Measurements from ENCODE around the gene MZT2B. TPM values are rescaled to one million over a fixed set of nuclear protein-coding genes. Genes with fewer than 3 reads are reported as not detected.
"Not testable (repeated sequence)": the region's sequence is repeated elsewhere in the genome, so short reads cannot be mapped to it uniquely, and the experiment has no call there.

The MZT2B gene
- polyA plus RNA-seq, 1 donor from 2014 or later, result 257 TPM

DNA sequence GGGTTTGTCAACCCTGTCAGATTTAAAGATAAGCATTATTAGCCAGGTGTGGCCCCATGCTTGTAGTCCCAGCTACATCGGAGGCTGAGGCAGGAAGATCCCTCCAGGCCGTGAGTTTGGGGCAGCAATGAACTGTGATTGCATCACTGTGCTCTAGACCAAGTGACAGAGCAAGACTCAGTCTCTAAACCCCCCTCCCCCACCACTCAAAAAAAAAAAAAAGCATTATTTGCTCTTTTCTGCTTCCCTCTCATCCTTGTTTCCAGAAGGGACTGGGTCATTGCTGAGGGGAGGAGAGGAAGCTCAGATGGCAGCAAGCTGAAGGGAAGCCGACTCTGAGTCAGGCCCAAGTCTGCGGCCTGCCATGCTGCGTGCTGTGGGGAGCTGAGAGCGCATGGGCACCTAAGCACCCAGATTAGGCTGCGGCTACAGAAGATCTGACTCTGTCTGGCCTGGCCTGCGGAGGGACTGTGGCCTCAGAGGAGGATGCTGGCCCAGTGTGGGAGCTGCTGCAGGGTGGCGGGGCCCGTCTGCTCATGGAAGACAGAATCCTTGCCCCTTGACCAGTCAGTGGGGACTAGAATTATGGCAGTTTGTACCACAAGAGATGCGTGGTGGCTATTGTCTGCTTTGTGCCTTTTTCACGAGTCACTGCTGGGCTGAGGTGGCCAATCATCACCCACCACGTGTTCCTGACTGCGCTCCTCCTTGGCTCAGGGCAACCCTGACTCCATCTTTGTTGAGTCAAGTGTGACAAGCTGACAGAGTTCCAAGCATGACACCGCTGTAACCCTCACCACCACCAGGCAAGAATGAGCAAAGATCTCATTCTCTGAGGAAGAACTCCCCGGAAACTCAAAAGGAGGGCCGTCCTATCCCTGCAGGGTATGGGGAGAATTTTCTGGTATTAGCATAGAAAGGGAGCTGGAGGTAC is 6.1 kb downstream of the MZT2B start:
- not testable (repeated sequence) for H3K4me3 ChIP-seq (ENCODE audit: low read length); H4K20me1 ChIP-seq (ENCODE audit: insufficient read depth); H3K9me2 ChIP-seq (ENCODE audit: insufficient read depth, low read length); H3K9me3 ChIP-seq (ENCODE audit: low read length); H3K27ac ChIP-seq (ENCODE audit: low read length); H3K79me2 ChIP-seq (replicated peaks; ENCODE audit: insufficient read depth, low read length); H3K4me2 ChIP-seq (ENCODE audit: low read length); H3K36me3 ChIP-seq (ENCODE audit: insufficient read depth, low read length); H2AFZ ChIP-seq (ENCODE audit: low read depth, low read length); H3K9ac ChIP-seq (ENCODE audit: low read length); H3F3A ChIP-seq (ENCODE audit: insufficient read depth, low read length, poor library complexity, severe bottlenecking); H3K27me3 ChIP-seq (ENCODE audit: insufficient read depth, low read depth, low read length)

DNA sequence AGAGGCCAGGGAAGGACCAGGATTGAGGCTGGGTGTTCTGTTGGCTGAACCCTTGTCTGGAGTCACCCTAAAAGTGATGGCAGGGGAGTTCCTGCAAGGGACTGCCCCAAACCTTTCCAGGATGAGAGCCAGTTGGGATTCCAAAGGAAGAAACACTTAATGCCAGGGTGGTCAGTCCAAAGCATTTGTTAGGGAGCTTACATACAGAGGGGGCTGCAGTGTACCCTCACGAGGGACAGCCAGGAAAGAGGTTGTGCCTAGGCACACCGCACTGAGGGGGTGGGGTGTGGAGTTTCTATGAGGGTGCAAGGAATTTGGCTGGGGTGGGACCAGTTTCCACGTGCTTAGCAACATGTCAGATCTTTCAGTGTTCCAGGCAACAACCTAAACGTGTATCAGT is 6.9 kb downstream of the MZT2B start:
- not testable (repeated sequence) for H3K27ac ChIP-seq (ENCODE audit: low read length); H3K4me3 ChIP-seq (ENCODE audit: low read length); H3K9me3 ChIP-seq (ENCODE audit: low read length); H3K36me3 ChIP-seq (ENCODE audit: insufficient read depth, low read length); H3K9me2 ChIP-seq (ENCODE audit: insufficient read depth, low read length); H3K4me2 ChIP-seq (ENCODE audit: low read length); H4K20me1 ChIP-seq (ENCODE audit: insufficient read depth); H3K79me2 ChIP-seq (replicated peaks; ENCODE audit: insufficient read depth, low read length); H3K9ac ChIP-seq (ENCODE audit: low read length); H2AFZ ChIP-seq (ENCODE audit: low read depth, low read length); H3F3A ChIP-seq (ENCODE audit: insufficient read depth, low read length, poor library complexity, severe bottlenecking); H3K27me3 ChIP-seq (ENCODE audit: insufficient read depth, low read depth, low read length)

DNA sequence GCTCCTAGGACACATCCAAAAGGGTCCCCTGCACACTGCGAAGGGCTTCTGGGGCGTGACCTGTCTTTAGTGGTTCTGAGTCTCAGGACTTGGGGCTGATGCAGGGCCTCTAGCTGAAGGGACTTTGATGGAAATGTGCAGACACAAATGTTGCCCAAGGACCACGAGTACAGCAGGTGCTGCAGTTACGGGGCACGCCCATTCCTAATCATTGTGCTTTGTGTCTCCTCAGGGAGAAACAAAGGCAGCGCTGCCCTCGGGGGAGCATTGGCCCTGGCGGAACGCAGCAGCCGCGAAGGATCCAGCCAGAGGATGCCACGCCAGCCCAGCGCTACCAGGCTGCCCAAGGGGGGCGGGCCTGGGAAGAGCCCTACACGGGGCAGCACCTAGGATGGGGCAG is 8.2 kb downstream of the MZT2B start:
- Histone ChIP-seq H3K9me3 (ENCODE audit: low read length) (no peaks in the 10 kb centered on the region), H3K9ac (ENCODE audit: low read length) (no peak overlapping the region), H3K4me2 (ENCODE audit: low read length) (no peak overlapping the region), H4K20me1 (ENCODE audit: insufficient read depth) (no peaks in the 10 kb centered on the region), H3K79me2 (replicated peaks; ENCODE audit: insufficient read depth, low read length) (no peaks in the 10 kb centered on the region), H3K4me3 (ENCODE audit: low read length) (no peak overlapping the region), H2AFZ (ENCODE audit: low read depth, low read length) (no peak overlapping the region), H3K27me3 (ENCODE audit: insufficient read depth, low read depth, low read length) (no peaks in the 10 kb centered on the region), H3K9me2 (ENCODE audit: insufficient read depth, low read length) (no peaks in the 10 kb centered on the region), H3F3A (ENCODE audit: insufficient read depth, low read length, poor library complexity, severe bottlenecking) (no peaks in the 10 kb centered on the region), H3K36me3 (ENCODE audit: insufficient read depth, low read length) (no peaks in the 10 kb centered on the region), H3K27ac (ENCODE audit: low read length) (no peak overlapping the region)
- no peak for TF ChIP-seq SMC3 (conservative IDR thresholded peaks at IDR 0.05; ENCODE audit: poor library complexity)
- TF ChIP-seq, protein P1, sequence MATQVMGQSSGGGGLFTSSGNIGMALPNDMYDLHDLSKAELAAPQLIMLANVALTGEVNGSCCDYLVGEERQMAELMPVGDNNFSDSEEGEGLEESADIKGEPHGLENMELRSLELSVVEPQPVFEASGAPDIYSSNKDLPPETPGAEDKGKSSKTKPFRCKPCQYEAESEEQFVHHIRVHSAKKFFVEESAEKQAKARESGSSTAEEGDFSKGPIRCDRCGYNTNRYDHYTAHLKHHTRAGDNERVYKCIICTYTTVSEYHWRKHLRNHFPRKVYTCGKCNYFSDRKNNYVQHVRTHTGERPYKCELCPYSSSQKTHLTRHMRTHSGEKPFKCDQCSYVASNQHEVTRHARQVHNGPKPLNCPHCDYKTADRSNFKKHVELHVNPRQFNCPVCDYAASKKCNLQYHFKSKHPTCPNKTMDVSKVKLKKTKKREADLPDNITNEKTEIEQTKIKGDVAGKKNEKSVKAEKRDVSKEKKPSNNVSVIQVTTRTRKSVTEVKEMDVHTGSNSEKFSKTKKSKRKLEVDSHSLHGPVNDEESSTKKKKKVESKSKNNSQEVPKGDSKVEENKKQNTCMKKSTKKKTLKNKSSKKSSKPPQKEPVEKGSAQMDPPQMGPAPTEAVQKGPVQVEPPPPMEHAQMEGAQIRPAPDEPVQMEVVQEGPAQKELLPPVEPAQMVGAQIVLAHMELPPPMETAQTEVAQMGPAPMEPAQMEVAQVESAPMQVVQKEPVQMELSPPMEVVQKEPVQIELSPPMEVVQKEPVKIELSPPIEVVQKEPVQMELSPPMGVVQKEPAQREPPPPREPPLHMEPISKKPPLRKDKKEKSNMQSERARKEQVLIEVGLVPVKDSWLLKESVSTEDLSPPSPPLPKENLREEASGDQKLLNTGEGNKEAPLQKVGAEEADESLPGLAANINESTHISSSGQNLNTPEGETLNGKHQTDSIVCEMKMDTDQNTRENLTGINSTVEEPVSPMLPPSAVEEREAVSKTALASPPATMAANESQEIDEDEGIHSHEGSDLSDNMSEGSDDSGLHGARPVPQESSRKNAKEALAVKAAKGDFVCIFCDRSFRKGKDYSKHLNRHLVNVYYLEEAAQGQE (IDR thresholded peaks at IDR 0.05; ENCODE audit: borderline replicate concordance), result no peak
- no peak for TF ChIP-seq POLR2AphosphoS5 (IDR thresholded peaks at IDR 0.05)
- TF ChIP-seq MXI1 (conservative IDR thresholded peaks at IDR 0.05; ENCODE audit: poor library complexity, severe bottlenecking), result no peak
- TF ChIP-seq, protein P2, sequence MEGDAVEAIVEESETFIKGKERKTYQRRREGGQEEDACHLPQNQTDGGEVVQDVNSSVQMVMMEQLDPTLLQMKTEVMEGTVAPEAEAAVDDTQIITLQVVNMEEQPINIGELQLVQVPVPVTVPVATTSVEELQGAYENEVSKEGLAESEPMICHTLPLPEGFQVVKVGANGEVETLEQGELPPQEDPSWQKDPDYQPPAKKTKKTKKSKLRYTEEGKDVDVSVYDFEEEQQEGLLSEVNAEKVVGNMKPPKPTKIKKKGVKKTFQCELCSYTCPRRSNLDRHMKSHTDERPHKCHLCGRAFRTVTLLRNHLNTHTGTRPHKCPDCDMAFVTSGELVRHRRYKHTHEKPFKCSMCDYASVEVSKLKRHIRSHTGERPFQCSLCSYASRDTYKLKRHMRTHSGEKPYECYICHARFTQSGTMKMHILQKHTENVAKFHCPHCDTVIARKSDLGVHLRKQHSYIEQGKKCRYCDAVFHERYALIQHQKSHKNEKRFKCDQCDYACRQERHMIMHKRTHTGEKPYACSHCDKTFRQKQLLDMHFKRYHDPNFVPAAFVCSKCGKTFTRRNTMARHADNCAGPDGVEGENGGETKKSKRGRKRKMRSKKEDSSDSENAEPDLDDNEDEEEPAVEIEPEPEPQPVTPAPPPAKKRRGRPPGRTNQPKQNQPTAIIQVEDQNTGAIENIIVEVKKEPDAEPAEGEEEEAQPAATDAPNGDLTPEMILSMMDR (IDR thresholded peaks at IDR 0.05; ENCODE audit: poor library complexity, severe bottlenecking), result no peak
- no peak for TF ChIP-seq RAD21 (conservative IDR thresholded peaks at IDR 0.05)
- no peak for TF ChIP-seq EZH2 (IDR thresholded peaks at IDR 0.05; ENCODE audit: borderline replicate concordance, insufficient read depth, low read length, poor library complexity, severe bottlenecking)
- TF ChIP-seq TAF1 (IDR thresholded peaks at IDR 0.05; ENCODE audit: low read depth), result no peak
- TF ChIP-seq EP300 (conservative IDR thresholded peaks at IDR 0.05; ENCODE audit: poor library complexity, severe bottlenecking), result no peak

DNA sequence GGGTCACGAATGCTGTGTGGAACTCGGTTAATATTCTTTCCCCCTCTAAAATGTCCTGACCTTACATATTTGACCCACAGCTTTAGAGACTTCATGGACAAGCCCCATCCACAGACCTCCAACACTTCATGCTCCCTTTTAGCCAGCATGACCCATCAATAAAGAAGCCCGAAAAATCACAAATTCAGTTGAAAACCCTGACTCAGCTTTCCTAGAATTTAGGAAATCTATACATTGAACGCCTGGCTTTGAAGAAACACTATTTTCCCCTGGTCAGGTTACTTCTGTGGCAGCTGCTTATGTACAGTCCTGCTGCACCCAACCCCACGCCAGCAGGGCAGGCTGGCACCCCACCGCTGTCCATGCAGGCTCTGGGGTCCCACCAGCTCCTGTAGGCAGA is 9.3 kb downstream of the MZT2B start:
- not testable (repeated sequence) for H3K4me3 ChIP-seq (ENCODE audit: low read length); H3K27me3 ChIP-seq (ENCODE audit: insufficient read depth, low read depth, low read length); H3K9ac ChIP-seq (ENCODE audit: low read length); H3F3A ChIP-seq (ENCODE audit: insufficient read depth, low read length, poor library complexity, severe bottlenecking); H2AFZ ChIP-seq (ENCODE audit: low read depth, low read length); H3K36me3 ChIP-seq (ENCODE audit: insufficient read depth, low read length); H3K27ac ChIP-seq (ENCODE audit: low read length); H3K9me2 ChIP-seq (ENCODE audit: insufficient read depth, low read length); H4K20me1 ChIP-seq (ENCODE audit: insufficient read depth); H3K9me3 ChIP-seq (ENCODE audit: low read length); H3K4me2 ChIP-seq (ENCODE audit: low read length); H3K79me2 ChIP-seq (replicated peaks; ENCODE audit: insufficient read depth, low read length)

DNA sequence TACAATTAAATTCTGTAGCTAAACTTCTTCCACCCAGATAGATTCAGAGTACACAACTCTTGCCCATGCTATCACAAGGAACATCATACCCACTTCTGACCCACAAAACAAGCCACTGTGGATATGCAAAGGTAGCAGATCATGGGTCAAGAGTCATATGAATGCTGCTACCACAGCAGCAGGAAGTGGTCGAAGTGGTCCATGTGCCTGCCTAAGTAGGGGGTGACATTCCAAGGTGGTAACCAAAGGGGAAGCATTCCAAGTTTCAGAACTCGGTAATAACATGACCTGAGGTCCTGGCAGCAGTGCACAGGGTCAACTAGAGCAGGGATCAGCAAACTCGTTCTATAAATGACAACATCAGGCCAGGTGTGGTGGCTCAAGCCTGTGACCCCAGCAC is 10.4 kb downstream of the MZT2B start:
- not testable (repeated sequence) for H3K9me2 ChIP-seq (ENCODE audit: insufficient read depth, low read length); H3K9me3 ChIP-seq (ENCODE audit: low read length); H3K4me2 ChIP-seq (ENCODE audit: low read length); H3K36me3 ChIP-seq (ENCODE audit: insufficient read depth, low read length); H3K27me3 ChIP-seq (ENCODE audit: insufficient read depth, low read depth, low read length); H3K27ac ChIP-seq (ENCODE audit: low read length); H4K20me1 ChIP-seq (ENCODE audit: insufficient read depth); H3F3A ChIP-seq (ENCODE audit: insufficient read depth, low read length, poor library complexity, severe bottlenecking); H3K9ac ChIP-seq (ENCODE audit: low read length); H3K79me2 ChIP-seq (replicated peaks; ENCODE audit: insufficient read depth, low read length); H2AFZ ChIP-seq (ENCODE audit: low read depth, low read length); H3K4me3 ChIP-seq (ENCODE audit: low read length)
